Erythroblast (primary cell): ENCODE measurements around the gene MSH5.

Source experiments
- GATA1 ChIP-seq: IDR thresholded peaks from 2 replicates; pipeline ENCODE4 v1.6.1; 2011; ENCODE audit warnings: low read depth, mild to moderate bottlenecking, control low read depth, low read length, moderate library complexity
- POLR2A ChIP-seq: IDR thresholded peaks from 2 replicates; pipeline ENCODE4 v1.6.1; 2011; ENCODE audit warnings: mild to moderate bottlenecking, low read length

GRCh38 chr6:31728767-31729514 lies 10.9 kb upstream of the MSH5 start, which contains the start of gene DDAH2:
- TF ChIP-seq POLR2A (no peak), GATA1 (no peak)
